GM12878 (cell line): ENCODE data around the gene KIFBP. TPM values are rescaled to one million over a fixed set of nuclear protein-coding genes. Genes with fewer than 3 reads are reported as not detected.

Experiments used
- CBX3 ChIP-seq: fragments of 200-600 bp; sonication (generic); IDR thresholded peaks from 2 replicates; pipeline ENCODE4 v1.6.1; 2016; ENCODE audit warnings: low read depth, borderline replicate concordance
- CREB1 ChIP-seq: IDR thresholded peaks from 2 replicates; pipeline ENCODE4 v1.6.1; 2012; ENCODE audit warnings: low read depth, mild to moderate bottlenecking, inconsistent platforms
- CREM ChIP-seq: IDR thresholded peaks from 2 replicates; pipeline ENCODE4 v1.6.1; 2014; ENCODE audit warnings: antibody characterized with exemption, low read depth
- HDAC6 ChIP-seq: fragments of 200-600 bp; sonication (generic); IDR thresholded peaks from one replicate; pipeline ENCODE4 v1.8.0; 2017; ENCODE audit warnings: antibody characterized with exemption; ENCODE audit not compliant: unreplicated experiment
- polyA plus RNA-seq, 11 experiments: library from polyadenylated mRNA; depleted of rRNA in 4 of 11; unstranded in 6 of 11; stranded (reverse) in 5 of 11; fragments of >200 nt; fragmentation: Nextera tagmentation in 4 of 11; fragmentation: Illumina TruSeq in 1 of 11; extraction: Ambion mirVana in 4 of 11; extraction: Trizol in 1 of 11; gene quantifications; 1 replicate in 1 of 11; 2 replicates in 10 of 11; pipeline versions ENCODE4 v1.2.1 to v1.2.3, GENCODE V29; 2011 to 2016; ENCODE audit warnings: inconsistent platforms in 2 of 11, missing spikeins in 2 of 11, low read depth in 1 of 11
- total RNA-seq, 4 experiments: library from RNA; depleted of rRNA in 3 of 4; stranded (reverse); fragments of >200 nt in 3 of 4; fragmentation: Illumina TruSeq in 1 of 4; extraction: Trizol in 1 of 4; gene quantifications; 2 replicates each; pipeline versions ENCODE4 v1.2.1 to v1.2.3, GENCODE V29; 2013 to 2021
- TF ChIP-seq, protein P1 (sequence below): fragments of 450-650 bp; formaldehyde crosslinking; IDR thresholded peaks from 2 replicates; pipeline ENCODE4 v1.4.0; 2020; ENCODE audit warnings: mild to moderate bottlenecking, moderate library complexity
- TF ChIP-seq, protein P2 (sequence below): IDR thresholded peaks from 2 replicates; pipeline ENCODE4 v1.6.1; 2012; ENCODE audit warnings: improper control_type of control experiment, low read depth, low read length; ENCODE audit not compliant: insufficient replicate concordance
- TF ChIP-seq, protein P3 (sequence below): fragments of 150-350 bp; IDR thresholded peaks from 2 replicates; pipeline ENCODE4 v1.6.1; 2016; ENCODE audit warnings: low read depth, low read length
- TF ChIP-seq, protein P4 (sequence below): fragments of 450-650 bp; IDR thresholded peaks from 2 replicates; pipeline ENCODE4 v1.6.1; 2016; ENCODE audit warnings: mild to moderate bottlenecking
- TF ChIP-seq, protein P5 (sequence below): IDR thresholded peaks from 2 replicates; pipeline ENCODE4 v1.6.1; 2012; ENCODE audit warnings: low read length, inconsistent platforms
- TF ChIP-seq, protein P6 (sequence below): fragments of 450-650 bp; IDR thresholded peaks from 2 replicates; pipeline ENCODE4 v1.6.1; 2016; ENCODE audit warnings: mild to moderate bottlenecking, moderate library complexity, borderline replicate concordance

KIFBP gene
- total and polyA plus RNA-seq, 10 of the 15 experiments (the other 5 are each of a cell fraction or from before 2014, with no cell fraction given), result 8.6 to 29.5 (median 18.7) TPM

DNA sequence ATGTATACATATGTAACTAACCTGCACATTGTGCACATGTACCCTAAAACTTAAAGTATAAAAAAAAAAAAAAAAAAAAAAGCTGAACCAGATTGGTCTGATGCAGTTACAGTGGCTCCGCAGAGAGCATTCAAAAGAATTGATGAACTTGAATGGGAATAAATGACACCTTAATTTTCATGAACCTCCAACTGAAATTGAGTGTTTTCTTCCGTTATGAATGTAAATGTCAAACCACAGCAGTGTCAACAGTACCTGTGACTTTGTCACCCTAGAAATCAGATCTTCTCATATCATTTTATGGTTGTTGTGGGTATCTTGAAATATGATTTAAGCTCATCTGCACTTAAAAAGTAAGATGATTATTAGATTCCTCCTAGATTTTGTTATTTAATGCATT, 66.6 kb downstream of the KIFBP start (continued):
- TF ChIP-seq, protein P1, sequence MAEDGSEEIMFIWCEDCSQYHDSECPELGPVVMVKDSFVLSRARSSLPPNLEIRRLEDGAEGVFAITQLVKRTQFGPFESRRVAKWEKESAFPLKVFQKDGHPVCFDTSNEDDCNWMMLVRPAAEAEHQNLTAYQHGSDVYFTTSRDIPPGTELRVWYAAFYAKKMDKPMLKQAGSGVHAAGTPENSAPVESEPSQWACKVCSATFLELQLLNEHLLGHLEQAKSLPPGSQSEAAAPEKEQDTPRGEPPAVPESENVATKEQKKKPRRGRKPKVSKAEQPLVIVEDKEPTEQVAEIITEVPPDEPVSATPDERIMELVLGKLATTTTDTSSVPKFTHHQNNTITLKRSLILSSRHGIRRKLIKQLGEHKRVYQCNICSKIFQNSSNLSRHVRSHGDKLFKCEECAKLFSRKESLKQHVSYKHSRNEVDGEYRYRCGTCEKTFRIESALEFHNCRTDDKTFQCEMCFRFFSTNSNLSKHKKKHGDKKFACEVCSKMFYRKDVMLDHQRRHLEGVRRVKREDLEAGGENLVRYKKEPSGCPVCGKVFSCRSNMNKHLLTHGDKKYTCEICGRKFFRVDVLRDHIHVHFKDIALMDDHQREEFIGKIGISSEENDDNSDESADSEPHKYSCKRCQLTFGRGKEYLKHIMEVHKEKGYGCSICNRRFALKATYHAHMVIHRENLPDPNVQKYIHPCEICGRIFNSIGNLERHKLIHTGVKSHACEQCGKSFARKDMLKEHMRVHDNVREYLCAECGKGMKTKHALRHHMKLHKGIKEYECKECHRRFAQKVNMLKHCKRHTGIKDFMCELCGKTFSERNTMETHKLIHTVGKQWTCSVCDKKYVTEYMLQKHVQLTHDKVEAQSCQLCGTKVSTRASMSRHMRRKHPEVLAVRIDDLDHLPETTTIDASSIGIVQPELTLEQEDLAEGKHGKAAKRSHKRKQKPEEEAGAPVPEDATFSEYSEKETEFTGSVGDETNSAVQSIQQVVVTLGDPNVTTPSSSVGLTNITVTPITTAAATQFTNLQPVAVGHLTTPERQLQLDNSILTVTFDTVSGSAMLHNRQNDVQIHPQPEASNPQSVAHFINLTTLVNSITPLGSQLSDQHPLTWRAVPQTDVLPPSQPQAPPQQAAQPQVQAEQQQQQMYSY (CRISPR knock-in tag), result no peak
- TF ChIP-seq, protein P2, sequence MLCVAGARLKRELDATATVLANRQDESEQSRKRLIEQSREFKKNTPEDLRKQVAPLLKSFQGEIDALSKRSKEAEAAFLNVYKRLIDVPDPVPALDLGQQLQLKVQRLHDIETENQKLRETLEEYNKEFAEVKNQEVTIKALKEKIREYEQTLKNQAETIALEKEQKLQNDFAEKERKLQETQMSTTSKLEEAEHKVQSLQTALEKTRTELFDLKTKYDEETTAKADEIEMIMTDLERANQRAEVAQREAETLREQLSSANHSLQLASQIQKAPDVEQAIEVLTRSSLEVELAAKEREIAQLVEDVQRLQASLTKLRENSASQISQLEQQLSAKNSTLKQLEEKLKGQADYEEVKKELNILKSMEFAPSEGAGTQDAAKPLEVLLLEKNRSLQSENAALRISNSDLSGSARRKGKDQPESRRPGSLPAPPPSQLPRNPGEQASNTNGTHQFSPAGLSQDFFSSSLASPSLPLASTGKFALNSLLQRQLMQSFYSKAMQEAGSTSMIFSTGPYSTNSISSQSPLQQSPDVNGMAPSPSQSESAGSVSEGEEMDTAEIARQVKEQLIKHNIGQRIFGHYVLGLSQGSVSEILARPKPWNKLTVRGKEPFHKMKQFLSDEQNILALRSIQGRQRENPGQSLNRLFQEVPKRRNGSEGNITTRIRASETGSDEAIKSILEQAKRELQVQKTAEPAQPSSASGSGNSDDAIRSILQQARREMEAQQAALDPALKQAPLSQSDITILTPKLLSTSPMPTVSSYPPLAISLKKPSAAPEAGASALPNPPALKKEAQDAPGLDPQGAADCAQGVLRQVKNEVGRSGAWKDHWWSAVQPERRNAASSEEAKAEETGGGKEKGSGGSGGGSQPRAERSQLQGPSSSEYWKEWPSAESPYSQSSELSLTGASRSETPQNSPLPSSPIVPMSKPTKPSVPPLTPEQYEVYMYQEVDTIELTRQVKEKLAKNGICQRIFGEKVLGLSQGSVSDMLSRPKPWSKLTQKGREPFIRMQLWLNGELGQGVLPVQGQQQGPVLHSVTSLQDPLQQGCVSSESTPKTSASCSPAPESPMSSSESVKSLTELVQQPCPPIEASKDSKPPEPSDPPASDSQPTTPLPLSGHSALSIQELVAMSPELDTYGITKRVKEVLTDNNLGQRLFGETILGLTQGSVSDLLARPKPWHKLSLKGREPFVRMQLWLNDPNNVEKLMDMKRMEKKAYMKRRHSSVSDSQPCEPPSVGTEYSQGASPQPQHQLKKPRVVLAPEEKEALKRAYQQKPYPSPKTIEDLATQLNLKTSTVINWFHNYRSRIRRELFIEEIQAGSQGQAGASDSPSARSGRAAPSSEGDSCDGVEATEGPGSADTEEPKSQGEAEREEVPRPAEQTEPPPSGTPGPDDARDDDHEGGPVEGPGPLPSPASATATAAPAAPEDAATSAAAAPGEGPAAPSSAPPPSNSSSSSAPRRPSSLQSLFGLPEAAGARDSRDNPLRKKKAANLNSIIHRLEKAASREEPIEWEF, result peak; percentile 77
- TF ChIP-seq, protein P3, sequence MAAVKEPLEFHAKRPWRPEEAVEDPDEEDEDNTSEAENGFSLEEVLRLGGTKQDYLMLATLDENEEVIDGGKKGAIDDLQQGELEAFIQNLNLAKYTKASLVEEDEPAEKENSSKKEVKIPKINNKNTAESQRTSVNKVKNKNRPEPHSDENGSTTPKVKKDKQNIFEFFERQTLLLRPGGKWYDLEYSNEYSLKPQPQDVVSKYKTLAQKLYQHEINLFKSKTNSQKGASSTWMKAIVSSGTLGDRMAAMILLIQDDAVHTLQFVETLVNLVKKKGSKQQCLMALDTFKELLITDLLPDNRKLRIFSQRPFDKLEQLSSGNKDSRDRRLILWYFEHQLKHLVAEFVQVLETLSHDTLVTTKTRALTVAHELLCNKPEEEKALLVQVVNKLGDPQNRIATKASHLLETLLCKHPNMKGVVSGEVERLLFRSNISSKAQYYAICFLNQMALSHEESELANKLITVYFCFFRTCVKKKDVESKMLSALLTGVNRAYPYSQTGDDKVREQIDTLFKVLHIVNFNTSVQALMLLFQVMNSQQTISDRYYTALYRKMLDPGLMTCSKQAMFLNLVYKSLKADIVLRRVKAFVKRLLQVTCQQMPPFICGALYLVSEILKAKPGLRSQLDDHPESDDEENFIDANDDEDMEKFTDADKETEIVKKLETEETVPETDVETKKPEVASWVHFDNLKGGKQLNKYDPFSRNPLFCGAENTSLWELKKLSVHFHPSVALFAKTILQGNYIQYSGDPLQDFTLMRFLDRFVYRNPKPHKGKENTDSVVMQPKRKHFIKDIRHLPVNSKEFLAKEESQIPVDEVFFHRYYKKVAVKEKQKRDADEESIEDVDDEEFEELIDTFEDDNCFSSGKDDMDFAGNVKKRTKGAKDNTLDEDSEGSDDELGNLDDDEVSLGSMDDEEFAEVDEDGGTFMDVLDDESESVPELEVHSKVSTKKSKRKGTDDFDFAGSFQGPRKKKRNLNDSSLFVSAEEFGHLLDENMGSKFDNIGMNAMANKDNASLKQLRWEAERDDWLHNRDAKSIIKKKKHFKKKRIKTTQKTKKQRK, result no peak
- no peak for TF ChIP-seq CREB1
- TF ChIP-seq, protein P4, sequence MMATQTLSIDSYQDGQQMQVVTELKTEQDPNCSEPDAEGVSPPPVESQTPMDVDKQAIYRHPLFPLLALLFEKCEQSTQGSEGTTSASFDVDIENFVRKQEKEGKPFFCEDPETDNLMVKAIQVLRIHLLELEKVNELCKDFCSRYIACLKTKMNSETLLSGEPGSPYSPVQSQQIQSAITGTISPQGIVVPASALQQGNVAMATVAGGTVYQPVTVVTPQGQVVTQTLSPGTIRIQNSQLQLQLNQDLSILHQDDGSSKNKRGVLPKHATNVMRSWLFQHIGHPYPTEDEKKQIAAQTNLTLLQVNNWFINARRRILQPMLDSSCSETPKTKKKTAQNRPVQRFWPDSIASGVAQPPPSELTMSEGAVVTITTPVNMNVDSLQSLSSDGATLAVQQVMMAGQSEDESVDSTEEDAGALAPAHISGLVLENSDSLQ, result peak; percentile 40
- TF ChIP-seq, protein P5, sequence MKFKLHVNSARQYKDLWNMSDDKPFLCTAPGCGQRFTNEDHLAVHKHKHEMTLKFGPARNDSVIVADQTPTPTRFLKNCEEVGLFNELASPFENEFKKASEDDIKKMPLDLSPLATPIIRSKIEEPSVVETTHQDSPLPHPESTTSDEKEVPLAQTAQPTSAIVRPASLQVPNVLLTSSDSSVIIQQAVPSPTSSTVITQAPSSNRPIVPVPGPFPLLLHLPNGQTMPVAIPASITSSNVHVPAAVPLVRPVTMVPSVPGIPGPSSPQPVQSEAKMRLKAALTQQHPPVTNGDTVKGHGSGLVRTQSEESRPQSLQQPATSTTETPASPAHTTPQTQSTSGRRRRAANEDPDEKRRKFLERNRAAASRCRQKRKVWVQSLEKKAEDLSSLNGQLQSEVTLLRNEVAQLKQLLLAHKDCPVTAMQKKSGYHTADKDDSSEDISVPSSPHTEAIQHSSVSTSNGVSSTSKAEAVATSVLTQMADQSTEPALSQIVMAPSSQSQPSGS, result no peak
- TF ChIP-seq CBX3, result no peak
- TF ChIP-seq HDAC6, result no peak
- TF ChIP-seq, protein P6, sequence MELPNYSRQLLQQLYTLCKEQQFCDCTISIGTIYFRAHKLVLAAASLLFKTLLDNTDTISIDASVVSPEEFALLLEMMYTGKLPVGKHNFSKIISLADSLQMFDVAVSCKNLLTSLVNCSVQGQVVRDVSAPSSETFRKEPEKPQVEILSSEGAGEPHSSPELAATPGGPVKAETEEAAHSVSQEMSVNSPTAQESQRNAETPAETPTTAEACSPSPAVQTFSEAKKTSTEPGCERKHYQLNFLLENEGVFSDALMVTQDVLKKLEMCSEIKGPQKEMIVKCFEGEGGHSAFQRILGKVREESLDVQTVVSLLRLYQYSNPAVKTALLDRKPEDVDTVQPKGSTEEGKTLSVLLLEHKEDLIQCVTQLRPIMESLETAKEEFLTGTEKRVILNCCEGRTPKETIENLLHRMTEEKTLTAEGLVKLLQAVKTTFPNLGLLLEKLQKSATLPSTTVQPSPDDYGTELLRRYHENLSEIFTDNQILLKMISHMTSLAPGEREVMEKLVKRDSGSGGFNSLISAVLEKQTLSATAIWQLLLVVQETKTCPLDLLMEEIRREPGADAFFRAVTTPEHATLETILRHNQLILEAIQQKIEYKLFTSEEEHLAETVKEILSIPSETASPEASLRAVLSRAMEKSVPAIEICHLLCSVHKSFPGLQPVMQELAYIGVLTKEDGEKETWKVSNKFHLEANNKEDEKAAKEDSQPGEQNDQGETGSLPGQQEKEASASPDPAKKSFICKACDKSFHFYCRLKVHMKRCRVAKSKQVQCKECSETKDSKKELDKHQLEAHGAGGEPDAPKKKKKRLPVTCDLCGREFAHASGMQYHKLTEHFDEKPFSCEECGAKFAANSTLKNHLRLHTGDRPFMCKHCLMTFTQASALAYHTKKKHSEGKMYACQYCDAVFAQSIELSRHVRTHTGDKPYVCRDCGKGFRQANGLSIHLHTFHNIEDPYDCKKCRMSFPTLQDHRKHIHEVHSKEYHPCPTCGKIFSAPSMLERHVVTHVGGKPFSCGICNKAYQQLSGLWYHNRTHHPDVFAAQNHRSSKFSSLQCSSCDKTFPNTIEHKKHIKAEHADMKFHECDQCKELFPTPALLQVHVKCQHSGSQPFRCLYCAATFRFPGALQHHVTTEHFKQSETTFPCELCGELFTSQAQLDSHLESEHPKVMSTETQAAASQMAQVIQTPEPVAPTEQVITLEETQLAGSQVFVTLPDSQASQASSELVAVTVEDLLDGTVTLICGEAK, result no peak
- TF ChIP-seq CREM, result no peak
